ENCODE data around the gene TRIP10. TPM values are rescaled to one million over a fixed set of nuclear protein-coding genes. Genes with fewer than 3 reads are reported as not detected.
A peak's percentile ranks its signal among the peaks of the same experiment; 100 is the strongest.

Gene TRIP10
- total and polyA plus RNA-seq, 4 donors: 60.8 to 97.3 (median 79.8) TPM

GRCh38 chr19:6776999-6777398 is 37.5 kb downstream of the TRIP10 start:
- Histone ChIP-seq H3K4me1 (ENCODE audit: control insufficient read depth in 5 of 5, insufficient read depth in 5 of 5, low read length in 5 of 5) (peaks cover 0 to 11% (median 0%) of the 10 kb centered on the region in 5 donors), H3K9me3 (ENCODE audit: control insufficient read depth in 4 of 4, insufficient read depth in 3 of 4, low read length in 3 of 4) (no peaks in the 10 kb centered on the region), H3K27me3 (ENCODE audit: control insufficient read depth in 3 of 3, insufficient read depth in 3 of 3, low read length in 2 of 3) (no peaks in the 10 kb centered on the region), H3K36me3 (ENCODE audit: control insufficient read depth in 4 of 4, insufficient read depth in 4 of 4, low read length in 4 of 4) (no peaks in the 10 kb centered on the region), H3K9ac (ENCODE audit: insufficient read depth in 1 of 2, low read length in 2 of 2) (no peak overlapping the region), H3K27ac (ENCODE audit: low read depth in 1 of 2, low read length in 1 of 2) (no peak overlapping the region), H3K4me3 (no peak overlapping the region)
- no peak for TF ChIP-seq CTCF (IDR thresholded peaks at IDR 0.05; ENCODE audit: control extremely low read depth, extremely low read depth)
- ATAC-seq (ENCODE audit: insufficient read depth, low FRiP score) (no peak), DNase-seq (no peak)
- 92 to 97% methylated on average over 4 of the region's 4 CpGs for WGBS, 2 donors

GRCh38 chr19:6777434-6777833 is 38.0 kb downstream of the TRIP10 start:
- H3K4me1 ChIP-seq (ENCODE audit: control insufficient read depth in 5 of 5, insufficient read depth in 5 of 5, low read length in 5 of 5): peaks cover 0 to 12% (median 0%) of the 10 kb centered on the region in 5 donors
- no peaks in the 10 kb centered on the region for H3K27me3 ChIP-seq (ENCODE audit: control insufficient read depth in 3 of 3, insufficient read depth in 3 of 3, low read length in 2 of 3)
- ATAC-seq (ENCODE audit: insufficient read depth, low FRiP score): no peak
- H3K36me3 ChIP-seq (ENCODE audit: control insufficient read depth in 4 of 4, insufficient read depth in 4 of 4, low read length in 4 of 4): no peaks in the 10 kb centered on the region
- no peak for TF ChIP-seq CTCF (IDR thresholded peaks at IDR 0.05; ENCODE audit: control extremely low read depth, extremely low read depth)
- no peak overlapping the region for H3K9ac ChIP-seq (ENCODE audit: insufficient read depth in 1 of 2, low read length in 2 of 2)
- H3K4me3 ChIP-seq: no peak overlapping the region
- WGBS, 2 donors: 96 to 98% methylated on average over 2 of the region's 2 CpGs
- H3K27ac ChIP-seq (ENCODE audit: low read depth in 1 of 2, low read length in 1 of 2): no peak overlapping the region
- no peak for DNase-seq
- no peaks in the 10 kb centered on the region for H3K9me3 ChIP-seq (ENCODE audit: control insufficient read depth in 4 of 4, insufficient read depth in 3 of 4, low read length in 3 of 4)

GRCh38 chr19:6778386-6778785 is 38.9 kb downstream of the TRIP10 start:
- Histone ChIP-seq H3K27ac (ENCODE audit: low read depth in 1 of 2, low read length in 1 of 2) (no peak overlapping the region), H3K27me3 (ENCODE audit: control insufficient read depth in 3 of 3, insufficient read depth in 3 of 3, low read length in 2 of 3) (no peaks in the 10 kb centered on the region), H3K9me3 (ENCODE audit: control insufficient read depth in 4 of 4, insufficient read depth in 3 of 4, low read length in 3 of 4) (no peaks in the 10 kb centered on the region), H3K9ac (ENCODE audit: insufficient read depth in 1 of 2, low read length in 2 of 2) (peak overlapping the region in 1 of 2 donors; percentile 5), H3K36me3 (ENCODE audit: control insufficient read depth in 4 of 4, insufficient read depth in 4 of 4, low read length in 4 of 4) (no peaks in the 10 kb centered on the region), H3K4me3 (no peak overlapping the region), H3K4me1 (ENCODE audit: control insufficient read depth in 5 of 5, insufficient read depth in 5 of 5, low read length in 5 of 5) (peaks cover 0 to 5% (median 0%) of the 10 kb centered on the region in 5 donors)
- 81 to 86% methylated on average over 4 of the region's 4 CpGs for WGBS, 2 donors
- no peak for TF ChIP-seq CTCF (IDR thresholded peaks at IDR 0.05; ENCODE audit: control extremely low read depth, extremely low read depth)
- DNase-seq (no peak), ATAC-seq (ENCODE audit: insufficient read depth, low FRiP score) (no peak)

GRCh38 chr19:6779206-6779605 is 39.7 kb downstream of the TRIP10 start:
- 75% methylated on average over 4 of the region's 4 CpGs for WGBS, 2 donors
- no peaks in the 10 kb centered on the region for H3K27me3 ChIP-seq (ENCODE audit: control insufficient read depth in 3 of 3, insufficient read depth in 3 of 3, low read length in 2 of 3)
- H3K4me3 ChIP-seq: no peak overlapping the region
- DNase-seq (peak in 1 of 3 donors; percentile 61), ATAC-seq (ENCODE audit: insufficient read depth, low FRiP score) (no peak)
- H3K27ac ChIP-seq (ENCODE audit: low read depth in 1 of 2, low read length in 1 of 2): no peak overlapping the region
- peaks cover 0 to 4% (median 0%) of the 10 kb centered on the region in 5 donors for H3K4me1 ChIP-seq (ENCODE audit: control insufficient read depth in 5 of 5, insufficient read depth in 5 of 5, low read length in 5 of 5)
- H3K36me3 ChIP-seq (ENCODE audit: control insufficient read depth in 4 of 4, insufficient read depth in 4 of 4, low read length in 4 of 4): no peaks in the 10 kb centered on the region
- TF ChIP-seq CTCF (IDR thresholded peaks at IDR 0.05; ENCODE audit: control extremely low read depth, extremely low read depth): no peak
- no peak overlapping the region for H3K9ac ChIP-seq (ENCODE audit: insufficient read depth in 1 of 2, low read length in 2 of 2)
- H3K9me3 ChIP-seq (ENCODE audit: control insufficient read depth in 4 of 4, insufficient read depth in 3 of 4, low read length in 3 of 4): no peaks in the 10 kb centered on the region

Data from lung (tissue), 12 donors.